K562 (cell line): Measurements from ENCODE around the gene TAF4. TPM values are rescaled to one million over a fixed set of nuclear protein-coding genes. Genes with fewer than 3 reads are reported as not detected.

Experiments used
- ATAC-seq: fragments of 200-7000 bp; cut with Tn5 transposase; 3 replicates; pipeline ENCODE4 v1.9.1; 2020; ENCODE audit warnings: moderate library complexity
- BruUV-seq: library from RNA; stranded (reverse); fragments of 400-500 nt; replicated peaks from 2 replicates; lab custom pipeline; 2021; lab: Mats Ljungman, UMichigan
- CTCF ChIA-PET: fragments of 300-600 bp; formaldehyde crosslinking; extraction: SDS; loops from one replicate; lab custom pipeline; 2021; ENCODE audit warnings: low intra/inter-chr PET ratio; lab: Yijun Ruan, JAX
- POLR2A ChIA-PET: fragments of 300-600, 350-650 bp; sonication (Branson Sonifier 250); formaldehyde crosslinking; extraction: SDS; loops from one replicate; lab custom pipeline; 2021; ENCODE audit warnings: antibody characterized with exemption, inconsistent platforms; lab: Yijun Ruan, JAX
- DNase-seq, 4 experiments: peaks; one replicate each; pipeline versions ENCODE4 v3.0.0 to v3.0.0-alpha.2; 2011 to 2018; ENCODE audit warnings: low spot score in 3 of 4, mixed read lengths in 3 of 4; ENCODE audit errors: extremely low read depth in 1 of 4
- FAIRE-seq: peaks from 2 replicates; lab custom pipeline; 2011; peaks lifted over from hg19 to GRCh38; lab: Jason Lieb, UNC
- H2AFZ ChIP-seq: 2 replicates; pipeline ENCODE4 v1.6.0; 2011; ENCODE audit warnings: low read depth, low read length, control low read depth, inconsistent platforms
- H3K27ac ChIP-seq: fragments of 200-600 bp; 3 replicates; pipeline ENCODE4 v1.8.0; 2011; ENCODE audit warnings: low read depth, mild to moderate bottlenecking, control low read depth, inconsistent platforms, low read length, moderate library complexity, mixed read lengths; ENCODE audit errors: extremely low read depth
- H3K27me3 ChIP-seq, 2 experiments: fragments of 300-600 bp in 1 of 2; 2 replicates in 1 of 2; 3 replicates in 1 of 2; pipeline versions ENCODE4 v1.6.0 to v1.8.0; 2011; ENCODE audit warnings: inconsistent platforms in 2 of 2, low read length in 2 of 2, mild to moderate bottlenecking in 1 of 2, mixed read lengths in 1 of 2, moderate library complexity in 1 of 2; ENCODE audit not compliant: control insufficient read depth in 2 of 2, insufficient read depth in 2 of 2
- H3K36me3 ChIP-seq: fragments of 300-600 bp; 3 replicates; pipeline ENCODE4 v1.8.0; 2011; ENCODE audit warnings: mild to moderate bottlenecking, low read length, inconsistent platforms; ENCODE audit not compliant: control insufficient read depth, insufficient read depth
- H3K4me1 ChIP-seq, 2 experiments: fragments of 200-600 bp in 1 of 2; replicated peaks in 1 of 2; 2 replicates in 1 of 2; 3 replicates in 1 of 2; pipeline versions ENCODE4 v1.5.1 to v1.8.0; 2011; ENCODE audit warnings: inconsistent platforms in 2 of 2, low read length in 2 of 2, mild to moderate bottlenecking in 1 of 2, mixed read lengths in 1 of 2, moderate library complexity in 1 of 2; ENCODE audit not compliant: control insufficient read depth in 2 of 2, insufficient read depth in 2 of 2
- H3K4me2 ChIP-seq: 2 replicates; pipeline ENCODE4 v1.6.1; 2011; ENCODE audit warnings: low read length, control low read depth, inconsistent platforms, mixed read lengths; ENCODE audit not compliant: insufficient read depth
- H3K4me3 ChIP-seq: fragments of 200-600 bp; sonication (generic), shearing (Covaris generic); 2 replicates; pipeline ENCODE4 v1.5.1; 2016; ENCODE audit warnings: control low read depth, inconsistent platforms
- H3K79me2 ChIP-seq: fragments of 200-600 bp; 3 replicates; pipeline ENCODE4 v1.8.0; 2011; ENCODE audit warnings: low read length, inconsistent platforms; ENCODE audit not compliant: control insufficient read depth, insufficient read depth
- H3K9ac ChIP-seq, 2 experiments: 2 replicates each; pipeline versions ENCODE4 v1.6.0 to v1.6.1; 2011; ENCODE audit warnings: low read depth in 2 of 2, low read length in 2 of 2, control low read depth in 1 of 2, inconsistent platforms in 1 of 2, mild to moderate bottlenecking in 1 of 2, mixed read lengths in 1 of 2; ENCODE audit not compliant: insufficient read depth in 1 of 2
- H3K9me1 ChIP-seq: one replicate; pipeline ENCODE4 v1.6.0; 2011; ENCODE audit warnings: inconsistent platforms, mild to moderate bottlenecking, low read length, moderate library complexity; ENCODE audit not compliant: control insufficient read depth, insufficient read depth
- H3K9me3 ChIP-seq: replicated peaks from 2 replicates; pipeline ENCODE4 v1.5.1; 2011; ENCODE audit warnings: low read depth, low read length, inconsistent platforms; ENCODE audit not compliant: control insufficient read depth, insufficient read depth
- H4K20me1 ChIP-seq: replicated peaks from 2 replicates; pipeline ENCODE4 v1.6.1; 2011; ENCODE audit warnings: low read length, inconsistent platforms, mixed read lengths; ENCODE audit not compliant: control insufficient read depth, insufficient read depth
- ATF2 ChIP-seq: sonication (generic); formaldehyde crosslinking; IDR thresholded peaks from 2 replicates; pipeline ENCODE4 v1.8.1; 2022; ENCODE audit warnings: missing genetic modification reagents
- BHLHE40 ChIP-seq: IDR thresholded peaks from 2 replicates; pipeline ENCODE4 v1.6.1; 2011; ENCODE audit warnings: low read length, improper control_type of control experiment
- ELF4 ChIP-seq: fragments of 450-650 bp; formaldehyde crosslinking; IDR thresholded peaks from 2 replicates; pipeline ENCODE4 v1.4.0; 2022; ENCODE audit warnings: missing genetic modification characterization
- FOXP4 ChIP-seq: sonication (generic); formaldehyde crosslinking; IDR thresholded peaks from 2 replicates; pipeline ENCODE4 v1.8.0; 2022; ENCODE audit warnings: mild to moderate bottlenecking, missing genetic modification reagents, borderline replicate concordance
- ILF3 ChIP-seq: fragments of 450-650 bp; IDR thresholded peaks from 2 replicates; pipeline ENCODE4 v1.6.1; 2018; ENCODE audit warnings: antibody characterized with exemption, mild to moderate bottlenecking, moderate library complexity, borderline replicate concordance
- LARP7 ChIP-seq: fragments of 450-650 bp; IDR thresholded peaks from 2 replicates; pipeline ENCODE4 v1.6.1; 2016
- MAZ ChIP-seq, 2 experiments: fragments of 450-650 bp in 1 of 2; sonication (generic) in 1 of 2; formaldehyde crosslinking; IDR thresholded peaks in 1 of 2; conservative IDR thresholded peaks in 1 of 2; 2 replicates each; pipeline versions ENCODE4 v1.4.0 to v1.5.0; 2020; ENCODE audit warnings: mild to moderate bottlenecking in 1 of 2, missing genetic modification reagents in 1 of 2
- ZMIZ1 ChIP-seq, 2 experiments: fragments of 150-350 bp in 1 of 2; IDR thresholded peaks; 2 replicates each; pipeline ENCODE4 v1.6.1; 2012 to 2016; ENCODE audit warnings: low read depth in 2 of 2, low read length in 2 of 2, mild to moderate bottlenecking in 1 of 2, moderate library complexity in 1 of 2
- ZNF57 ChIP-seq: fragments of 450-650 bp; formaldehyde crosslinking; IDR thresholded peaks from 2 replicates; pipeline ENCODE4 v1.4.0; 2020; ENCODE audit warnings: mild to moderate bottlenecking, moderate library complexity
- ZNF764 ChIP-seq: fragments of 250-450 bp; sonication (Bioruptor Pico); IDR thresholded peaks from 2 replicates; pipeline ENCODE4 v1.4.0; 2020; ENCODE audit warnings: low read depth, mild to moderate bottlenecking, moderate library complexity
- ZSCAN32 ChIP-seq: fragments of 450-650 bp; formaldehyde crosslinking; IDR thresholded peaks from 2 replicates; pipeline ENCODE4 v1.4.0; 2020; ENCODE audit warnings: mild to moderate bottlenecking, moderate library complexity
- WGBS: fragments of 100-300 bp; shearing (Covaris generic); methylation state at CpG from one replicate; pipeline ENCODE4 v1.1.6; 2016; ENCODE audit warnings: low coverage, mixed read lengths; ENCODE audit not compliant: insufficient coverage; ENCODE audit errors: missing lambda C conversion rate; 5-methylcytosine and 5-hydroxymethylcytosine counted together
- in situ Hi-C: fragments of 300-500 bp; cut with MboI; formaldehyde crosslinking; loops from 4 replicates; pipeline ENCODE4 v1.15.0; 2018; ENCODE audit warnings: inconsistent platforms, mixed read lengths
- intact Hi-C: fragments of 100-400 bp; cut with micrococcal nuclease; formaldehyde crosslinking; loops from 2 replicates; pipeline ENCODE4 v1.14.2; 2022
- polyA plus RNA-seq, 8 experiments: library from polyadenylated mRNA; depleted of rRNA in 4 of 8; stranded (reverse) in 5 of 8; unstranded in 3 of 8; fragments of >200 nt; fragmentation: Nextera tagmentation in 2 of 8; fragmentation: Illumina TruSeq in 1 of 8; extraction: Ambion mirVana in 2 of 8; extraction: Trizol in 1 of 8; gene quantifications; 2 replicates each; pipeline versions ENCODE4 v1.2.1 to v1.2.3, GENCODE V29; 2011 to 2014; ENCODE audit warnings: inconsistent platforms in 1 of 8, missing spikeins in 1 of 8
- total RNA-seq, 7 experiments: library from RNA; depleted of rRNA in 6 of 7; stranded (reverse); fragments of >200 nt in 6 of 7; fragmentation: Illumina TruSeq in 2 of 7; extraction: Trizol in 2 of 7; gene quantifications; 2 replicates each; pipeline versions ENCODE4 v1.2.1 to v1.2.3, GENCODE V29; 2011 to 2021; ENCODE audit warnings: low replicate concordance in 1 of 7
- TF ChIP-seq, protein P1 (sequence below): sonication (generic); formaldehyde crosslinking; IDR thresholded peaks from 2 replicates; pipeline ENCODE4 v1.8.1; 2023; ENCODE audit warnings: mild to moderate bottlenecking, missing genetic modification reagents

The TAF4 gene
- total and polyA plus RNA-seq, 9 of the 15 experiments (the other 6 are each of a cell fraction or from before 2014, with no cell fraction given) = 0.44 to 28.3 (median 5.6) TPM

GRCh38 chr20:61957961-61958715 lies 107.5 kb downstream of the TAF4 start:
- CTCF ChIA-PET = no interaction called here
- in situ Hi-C loops = no loop called here
- Histone ChIP-seq H3K36me3 (no peaks in the 10 kb centered on the region), H3K9me3 (no peaks in the 10 kb centered on the region; the same call in 1 of the 2 replicates), H4K20me1 (no peaks in the 10 kb centered on the region; the same call in 1 of the 2 replicates), H3K79me2 (no peaks in the 10 kb centered on the region), H2AFZ (no peak overlapping the region), H3K27ac (no peak overlapping the region), H3K9ac (no peak overlapping the region), H3K27me3 (peaks cover 0 to 14% of the 10 kb centered on the region in 2 experiments; a peak in 2 of 5 replicates), H3K4me2 (no peak overlapping the region), H3K9me1 (no peaks in the 10 kb centered on the region), H3K4me1 (no peaks in the 10 kb centered on the region; a peak in 2 of 5 replicates), H3K4me3 (no peak overlapping the region)
- intact Hi-C loops = no loop called here
- TF ChIP-seq LARP7 (no peak), FOXP4 (CRISPR knock-in tag) (no peak), MAZ (CRISPR knock-in tag; conservative IDR thresholded peaks at IDR 0.05 in 1 of 2, IDR thresholded peaks at IDR 0.05 in 1 of 2) (no peak), ELF4 (CRISPR knock-in tag) (no peak), ZSCAN32 (CRISPR knock-in tag) (no peak), ZMIZ1 (IDR thresholded peaks at IDR 0.05; ENCODE audit: low read depth in 2 of 2, low read length in 2 of 2) (no peak), ILF3 (no peak), BHLHE40 (no peak), ZNF57 (CRISPR knock-in tag) (no peak), ZNF764 (CRISPR knock-in tag) (no peak), ATF2 (CRISPR knock-in tag) (no peak)
- TF ChIP-seq, protein P1, sequence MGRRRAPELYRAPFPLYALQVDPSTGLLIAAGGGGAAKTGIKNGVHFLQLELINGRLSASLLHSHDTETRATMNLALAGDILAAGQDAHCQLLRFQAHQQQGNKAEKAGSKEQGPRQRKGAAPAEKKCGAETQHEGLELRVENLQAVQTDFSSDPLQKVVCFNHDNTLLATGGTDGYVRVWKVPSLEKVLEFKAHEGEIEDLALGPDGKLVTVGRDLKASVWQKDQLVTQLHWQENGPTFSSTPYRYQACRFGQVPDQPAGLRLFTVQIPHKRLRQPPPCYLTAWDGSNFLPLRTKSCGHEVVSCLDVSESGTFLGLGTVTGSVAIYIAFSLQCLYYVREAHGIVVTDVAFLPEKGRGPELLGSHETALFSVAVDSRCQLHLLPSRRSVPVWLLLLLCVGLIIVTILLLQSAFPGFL (CRISPR knock-in tag) = no peak
- 9% methylated on average over 12 of the region's 12 CpGs for whole genome bisulfite sequencing
- FAIRE-seq (peak; percentile 52), DNase-seq (no peak), ATAC-seq (no peak)
- no TSS peak for BruUV-seq
- POLR2A ChIA-PET = no interaction called here
